Thoracic aorta (tissue), 2 donors: Measurements from ENCODE around the gene CACNA1B. TPM values are rescaled to one million over a fixed set of nuclear protein-coding genes. Genes with fewer than 3 reads are reported as not detected.

Source experiments
- ATAC-seq: fragments of 150-250 bp; one replicate; pipeline ENCODE4 v1.8.0; 2017; ENCODE audit warnings: low read depth; ENCODE audit not compliant: insufficient number of reproducible peaks, low FRiP score
- DNase-seq: peaks from one replicate; pipeline ENCODE4 v3.0.0-alpha.2; 2020; ENCODE audit warnings: low spot score
- H3K27ac ChIP-seq, 2 donors: fragments of 200-600 bp; sonication (generic); 1 replicate in 1 of 2; 2 replicates in 1 of 2; pipeline ENCODE4 v1.5.1; 2016; ENCODE audit warnings: mild to moderate bottlenecking in 2 of 2, moderate library complexity in 2 of 2
- H3K27me3 ChIP-seq: fragments of 200-600 bp; sonication (generic); replicated peaks from 2 replicates; pipeline ENCODE4 v1.6.0; 2016; ENCODE audit warnings: mild to moderate bottlenecking; ENCODE audit not compliant: insufficient read depth
- H3K36me3 ChIP-seq: fragments of 200-600 bp; sonication (generic); one replicate; pipeline ENCODE4 v1.5.1; 2016
- H3K4me1 ChIP-seq, 2 donors: fragments of 200-600 bp; sonication (generic); 1 replicate in 1 of 2; 2 replicates in 1 of 2; pipeline versions ENCODE4 v1.5.1 to v1.6.0; 2016; ENCODE audit warnings: low read depth in 2 of 2, mild to moderate bottlenecking in 1 of 2; ENCODE audit not compliant: control insufficient read depth in 1 of 2
- H3K4me3 ChIP-seq: fragments of 200-600 bp; sonication (generic); 2 replicates; pipeline ENCODE4 v1.5.1; 2016; ENCODE audit warnings: mild to moderate bottlenecking
- H3K9me3 ChIP-seq: fragments of 200-600 bp; sonication (generic); 2 replicates; pipeline ENCODE4 v1.5.1; 2016
- total RNA-seq, 2 donors: library from RNA; depleted of rRNA; stranded (reverse); fragments of >200 nt; gene quantifications; one replicate each; pipeline versions ENCODE4 v1.1.0 to v1.2.3, GENCODE V29; 2016
- TF ChIP-seq, protein P1 (sequence below): fragments of 200-600 bp; sonication (generic); IDR thresholded peaks from one replicate; pipeline ENCODE4 v1.5.1; 2019; ENCODE audit warnings: antibody characterized with exemption

CACNA1B gene
- total RNA-seq, 2 donors from 2014 or later, result 0.07 to 0.14 TPM

DNA sequence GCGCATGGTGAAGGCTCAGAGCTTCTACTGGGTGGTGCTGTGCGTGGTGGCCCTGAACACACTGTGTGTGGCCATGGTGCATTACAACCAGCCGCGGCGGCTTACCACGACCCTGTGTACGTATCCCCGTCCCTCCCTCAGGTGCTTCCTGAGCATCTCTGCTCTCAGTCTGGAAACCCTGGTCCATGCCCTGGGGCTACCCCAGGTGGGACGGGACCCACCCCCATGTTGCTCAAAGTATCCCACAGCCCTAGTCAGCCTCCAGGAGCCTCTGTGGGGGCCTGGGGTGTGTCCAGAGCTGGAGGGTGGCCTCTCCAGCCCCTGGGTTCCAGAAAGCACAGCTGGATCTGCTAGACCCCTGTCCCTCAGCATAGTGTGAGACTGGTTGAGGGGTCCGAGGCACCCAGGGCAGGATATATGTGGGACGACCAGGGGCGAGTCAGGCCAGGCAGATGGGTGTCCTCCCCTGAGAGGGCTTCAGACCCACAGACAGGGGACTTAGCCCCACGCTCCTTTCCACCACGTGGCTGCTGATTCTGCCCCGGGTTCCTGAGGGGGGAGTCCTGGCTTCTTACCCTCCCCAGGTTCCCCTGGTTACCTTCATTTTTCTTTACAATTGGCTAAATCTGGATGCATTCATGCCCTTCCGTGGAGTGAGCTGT, 94.0 kb downstream of the CACNA1B start:
- DNase-seq (no peak), ATAC-seq (no peak)
- H3K9me3 ChIP-seq, result no peaks in the 10 kb centered on the region
- H3K27ac ChIP-seq, result no peak overlapping the region
- TF ChIP-seq, protein P1, sequence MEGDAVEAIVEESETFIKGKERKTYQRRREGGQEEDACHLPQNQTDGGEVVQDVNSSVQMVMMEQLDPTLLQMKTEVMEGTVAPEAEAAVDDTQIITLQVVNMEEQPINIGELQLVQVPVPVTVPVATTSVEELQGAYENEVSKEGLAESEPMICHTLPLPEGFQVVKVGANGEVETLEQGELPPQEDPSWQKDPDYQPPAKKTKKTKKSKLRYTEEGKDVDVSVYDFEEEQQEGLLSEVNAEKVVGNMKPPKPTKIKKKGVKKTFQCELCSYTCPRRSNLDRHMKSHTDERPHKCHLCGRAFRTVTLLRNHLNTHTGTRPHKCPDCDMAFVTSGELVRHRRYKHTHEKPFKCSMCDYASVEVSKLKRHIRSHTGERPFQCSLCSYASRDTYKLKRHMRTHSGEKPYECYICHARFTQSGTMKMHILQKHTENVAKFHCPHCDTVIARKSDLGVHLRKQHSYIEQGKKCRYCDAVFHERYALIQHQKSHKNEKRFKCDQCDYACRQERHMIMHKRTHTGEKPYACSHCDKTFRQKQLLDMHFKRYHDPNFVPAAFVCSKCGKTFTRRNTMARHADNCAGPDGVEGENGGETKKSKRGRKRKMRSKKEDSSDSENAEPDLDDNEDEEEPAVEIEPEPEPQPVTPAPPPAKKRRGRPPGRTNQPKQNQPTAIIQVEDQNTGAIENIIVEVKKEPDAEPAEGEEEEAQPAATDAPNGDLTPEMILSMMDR, result no peak
- no peaks in the 10 kb centered on the region for H3K4me1 ChIP-seq
- H3K36me3 ChIP-seq, result no peaks in the 10 kb centered on the region
- no peak overlapping the region for H3K4me3 ChIP-seq
- H3K27me3 ChIP-seq, result no peaks in the 10 kb centered on the region

DNA sequence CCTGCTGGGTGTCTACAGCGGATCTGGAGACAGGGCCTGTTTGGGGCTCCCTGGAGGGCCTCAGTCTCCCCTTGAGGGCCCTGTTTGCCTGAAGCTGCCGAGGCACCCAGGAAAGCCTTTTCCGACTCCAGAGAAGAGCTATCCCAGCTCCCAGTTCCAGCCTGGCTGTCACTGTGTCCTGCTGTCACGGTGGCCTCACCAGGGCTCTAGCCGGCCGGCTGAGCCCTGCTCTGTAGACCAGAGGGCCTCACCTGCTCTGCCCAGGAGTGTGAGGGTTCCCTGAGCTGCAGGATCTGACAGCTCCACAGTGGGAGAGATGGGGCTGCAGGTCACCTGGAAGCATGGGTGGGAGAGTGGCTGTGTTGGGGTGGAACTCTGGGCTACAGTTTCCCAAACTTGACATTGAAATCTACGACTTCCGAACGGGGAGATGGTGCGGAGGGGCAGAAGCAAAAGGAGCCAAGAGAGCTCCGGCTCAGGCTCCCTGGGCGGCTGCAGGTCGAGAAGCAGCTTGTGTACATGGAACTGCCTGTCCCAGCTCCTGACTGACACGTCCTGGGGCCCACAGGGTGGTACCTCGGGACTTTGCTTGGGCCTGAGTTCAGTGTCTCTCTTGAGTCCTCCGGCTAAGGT, 94.9 kb downstream of the CACNA1B start:
- ATAC-seq (no peak), DNase-seq (no peak)
- H3K27me3 ChIP-seq, result no peaks in the 10 kb centered on the region

DNA sequence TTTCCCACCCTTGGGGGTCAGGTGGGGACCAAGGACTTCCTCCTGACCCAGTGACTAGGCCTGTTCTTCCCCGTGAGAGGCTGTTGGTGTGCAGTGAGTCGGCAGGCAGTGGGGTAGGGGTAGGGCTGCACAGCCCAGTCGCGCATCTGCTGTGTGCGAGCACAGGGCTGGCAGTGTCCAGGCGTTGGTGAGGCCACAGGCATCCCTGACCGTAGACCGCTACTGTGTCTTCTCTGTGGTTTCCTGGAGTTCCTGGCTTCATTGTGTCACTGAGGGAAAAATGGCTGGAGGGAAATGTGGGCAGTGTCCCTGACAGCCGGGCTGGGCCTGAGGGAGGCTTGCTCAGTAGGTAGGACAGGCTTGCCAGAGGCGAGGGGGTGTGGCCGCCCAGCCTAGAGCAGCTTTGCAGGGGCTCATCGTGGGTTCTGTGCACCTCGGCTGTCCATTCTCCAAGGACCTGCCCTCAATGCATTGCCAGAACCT, 95.4 kb downstream of the CACNA1B start:
- TF ChIP-seq, protein P1, result no peak
- Histone ChIP-seq H3K36me3 (no peaks in the 10 kb centered on the region), H3K27ac (no peak overlapping the region), H3K27me3 (no peaks in the 10 kb centered on the region), H3K9me3 (no peaks in the 10 kb centered on the region), H3K4me1 (no peaks in the 10 kb centered on the region), H3K4me3 (no peak overlapping the region)
- DNase-seq (no peak), ATAC-seq (no peak)

More for the DNA sequence above, 94.9 kb downstream of the CACNA1B start:
- H3K4me1 ChIP-seq, result no peaks in the 10 kb centered on the region
- no peaks in the 10 kb centered on the region for H3K9me3 ChIP-seq
- no peak overlapping the region for H3K27ac ChIP-seq
- TF ChIP-seq, protein P1, result no peak
- no peak overlapping the region for H3K4me3 ChIP-seq
- H3K36me3 ChIP-seq, result no peaks in the 10 kb centered on the region

DNA sequence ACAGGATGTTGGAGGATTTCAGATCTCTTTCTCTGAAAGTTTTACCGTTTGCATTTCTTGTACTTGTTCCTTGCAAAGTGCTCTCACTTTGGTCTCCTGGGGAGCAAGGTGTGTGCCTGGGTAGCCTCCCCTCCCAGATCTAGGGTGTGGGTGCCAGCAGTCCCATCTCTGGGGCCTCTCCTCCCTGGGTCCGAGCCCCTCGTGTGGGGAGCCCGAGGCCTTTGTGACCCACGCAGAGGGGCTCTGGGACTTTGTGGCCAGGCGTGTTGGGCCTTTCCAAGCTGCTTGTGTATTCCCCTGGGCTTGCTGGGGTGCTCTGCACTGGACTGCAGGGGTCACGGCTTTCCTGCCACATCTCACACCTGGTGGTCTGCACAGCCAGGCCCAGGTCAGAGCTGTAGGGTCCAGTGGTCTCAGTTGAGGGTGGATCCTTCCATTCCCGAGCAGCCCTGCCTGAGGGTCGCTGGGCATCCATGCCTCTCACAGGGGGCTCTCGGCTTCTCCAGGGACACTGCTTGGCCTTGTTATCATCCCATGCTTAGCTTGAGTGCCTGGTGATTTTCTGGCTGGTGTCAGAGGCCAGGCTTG, 96.3 kb downstream of the CACNA1B start:
- Histone ChIP-seq H3K36me3 (no peaks in the 10 kb centered on the region), H3K9me3 (no peaks in the 10 kb centered on the region), H3K27ac (no peak overlapping the region), H3K4me3 (no peak overlapping the region), H3K4me1 (no peaks in the 10 kb centered on the region), H3K27me3 (no peaks in the 10 kb centered on the region)
- ATAC-seq (no peak), DNase-seq (no peak)
- TF ChIP-seq, protein P1, result no peak

DNA sequence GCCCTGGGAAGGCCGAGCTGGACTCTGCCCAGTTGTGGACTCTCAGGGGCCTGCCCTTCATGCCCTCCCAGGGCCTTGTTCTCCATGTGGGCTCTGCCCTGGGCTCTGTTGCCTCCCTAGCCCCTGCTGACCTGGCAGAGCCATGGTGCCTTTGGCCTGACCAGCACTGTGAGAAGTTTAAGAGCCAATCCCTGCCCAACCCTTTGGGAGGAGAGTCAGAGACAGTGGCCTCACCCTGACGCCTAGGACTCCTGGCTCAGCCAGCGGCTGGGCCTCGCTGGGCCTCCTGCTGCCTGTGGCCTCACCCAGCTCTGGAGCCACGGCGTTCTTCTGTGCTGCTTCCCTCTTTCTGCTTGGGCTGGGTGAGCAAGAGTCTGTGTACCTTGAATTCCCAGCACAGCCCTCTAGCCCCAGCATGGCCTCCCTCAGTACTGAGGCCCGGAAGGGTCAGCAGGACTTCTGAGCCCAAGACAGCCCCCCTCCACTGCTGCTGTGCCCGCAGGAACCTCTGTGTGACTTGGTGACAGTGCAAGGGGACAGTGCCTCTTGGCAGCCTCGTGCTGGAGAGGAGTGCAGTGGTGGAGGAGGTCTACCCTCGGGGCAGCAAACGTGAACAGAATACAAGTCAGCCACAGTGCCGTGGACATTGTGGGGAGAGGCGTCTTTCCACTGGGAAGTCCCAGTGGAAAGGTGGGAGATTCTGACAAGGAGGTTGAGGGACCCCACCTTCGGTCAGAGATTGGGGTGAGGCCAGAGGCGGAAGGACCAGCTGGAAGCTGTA, 97.4 kb downstream of the CACNA1B start:
- Histone ChIP-seq H3K27me3 (no peaks in the 10 kb centered on the region), H3K9me3 (no peaks in the 10 kb centered on the region), H3K4me3 (no peak overlapping the region), H3K27ac (no peak overlapping the region), H3K36me3 (no peaks in the 10 kb centered on the region), H3K4me1 (no peaks in the 10 kb centered on the region)
- TF ChIP-seq, protein P1, result no peak
- ATAC-seq (no peak), DNase-seq (no peak)
